DMS114 treated with DMSO at 0.1 percent for 48 hours (cell line): Measurements from ENCODE around the gene UBE3D.
"Not testable (repeated sequence)": the region's sequence is repeated elsewhere in the genome, so short reads cannot be mapped to it uniquely, and the experiment has no call there.

Experiments used
- DNase-seq: peaks from one replicate; lab custom pipeline; 2025; ENCODE audit not compliant: unreplicated experiment; lab: John Stamatoyannopoulos, UW

Gene UBE3D

DNA sequence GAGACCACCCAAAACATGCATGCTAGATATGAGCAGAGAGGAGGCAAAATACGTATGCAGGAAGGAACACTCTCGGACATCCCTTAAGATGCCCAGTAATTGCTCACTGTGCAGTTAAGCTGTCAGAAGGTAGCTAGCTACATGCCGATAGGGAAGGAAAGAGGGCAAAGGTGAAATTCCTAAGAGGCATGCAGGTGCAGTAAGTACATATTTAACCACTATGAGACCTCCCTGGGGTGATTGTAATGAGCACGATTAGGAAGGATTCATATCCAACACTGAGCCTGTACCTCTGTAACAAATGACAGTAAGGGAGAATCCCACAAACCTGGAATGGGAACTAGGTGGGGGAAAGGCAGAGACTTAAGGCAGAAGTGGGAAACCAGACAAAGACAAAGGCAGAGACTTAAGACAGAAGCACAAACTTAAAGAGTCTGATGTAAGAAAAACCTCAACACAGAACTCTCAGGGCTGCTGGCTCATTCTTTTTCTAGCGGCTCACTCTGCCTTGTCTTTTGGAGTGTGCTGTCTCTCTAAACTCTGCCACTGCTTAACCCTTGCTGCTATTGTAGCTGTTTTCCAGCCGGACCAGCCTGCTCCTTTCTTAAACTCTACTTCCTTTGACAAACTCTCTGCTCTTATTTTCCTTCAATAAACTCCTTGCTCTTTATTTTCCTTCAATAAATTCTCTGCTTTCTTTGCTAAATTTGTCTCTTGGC is 148.1 kb downstream of the UBE3D start:
- no peak for DNase-seq

DNA sequence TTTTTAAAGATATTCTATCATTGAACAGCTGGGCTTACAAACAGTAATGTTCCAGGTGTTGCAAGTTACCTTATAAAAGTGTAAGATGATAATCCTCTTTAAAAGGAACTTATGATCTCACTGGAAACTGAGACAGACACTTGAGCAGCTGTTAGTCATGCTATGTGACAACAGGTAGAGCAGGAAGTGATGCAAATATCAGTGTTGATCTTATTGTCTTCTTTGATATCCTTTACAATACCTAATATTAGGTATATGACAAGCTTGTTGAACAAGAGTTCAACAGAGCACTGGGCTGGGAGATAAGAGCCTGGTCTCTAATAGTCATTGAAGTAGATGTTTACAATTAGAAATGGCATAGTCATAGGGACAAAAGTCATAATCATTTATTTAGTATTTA is 150.0 kb downstream of the UBE3D start:
- DNase-seq, result no peak

DNA sequence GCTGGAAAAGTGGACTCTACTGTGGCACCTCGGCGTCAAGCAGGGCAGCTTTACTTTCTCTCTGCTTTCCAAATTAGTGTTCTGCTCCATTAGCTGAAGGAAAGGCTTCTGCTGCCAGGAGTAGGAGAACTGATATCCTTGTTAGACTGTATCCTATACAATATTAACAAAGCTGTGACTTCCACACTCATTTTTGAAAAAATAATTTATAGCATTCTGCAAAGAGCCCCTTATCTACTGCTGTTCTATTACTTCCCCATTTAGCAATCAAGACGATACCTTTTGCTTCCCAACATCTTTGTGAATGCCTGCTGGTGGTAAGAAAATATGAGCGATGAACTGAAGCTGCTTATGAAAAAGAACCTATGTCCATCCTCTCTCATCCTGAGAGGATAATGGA is 151.1 kb downstream of the UBE3D start:
- DNase-seq, result no peak

DNA sequence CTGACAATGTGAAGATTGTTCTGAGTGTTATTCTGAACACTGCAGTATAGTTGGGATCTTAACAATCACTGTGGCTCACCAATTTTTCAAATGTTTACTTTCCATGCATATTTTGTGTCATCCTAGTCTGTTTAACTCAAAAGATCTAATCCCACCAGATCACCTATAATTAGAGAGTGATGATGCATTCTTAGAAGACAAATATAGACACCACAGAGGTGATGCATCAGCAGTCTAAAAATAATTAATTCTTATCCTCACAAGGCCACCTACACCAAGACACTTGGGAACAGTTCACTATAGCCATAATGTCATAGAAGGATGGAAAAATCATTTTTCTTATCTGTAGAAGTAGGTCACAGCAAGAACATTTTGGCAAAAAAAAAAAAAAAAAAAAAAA is 154.8 kb downstream of the UBE3D start:
- no peak for DNase-seq

DNA sequence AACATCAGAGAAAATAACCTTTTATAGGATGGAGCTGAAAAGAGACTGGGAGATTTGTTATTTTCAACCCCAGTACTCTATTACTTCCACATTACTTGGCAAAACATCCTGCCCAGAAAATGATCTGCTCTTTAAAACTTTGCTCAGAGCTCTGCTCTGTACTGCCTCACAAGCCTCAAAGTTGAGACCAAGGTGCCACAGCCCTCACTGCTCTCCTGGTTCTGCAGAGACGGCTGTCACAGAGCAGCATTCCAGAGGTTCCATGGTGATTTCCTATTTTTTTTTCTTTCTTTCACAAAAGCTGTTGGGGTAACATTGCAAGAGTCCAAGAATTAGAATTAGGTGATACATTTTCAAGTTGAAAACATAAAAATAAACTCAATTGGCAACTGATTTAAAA is 155.2 kb downstream of the UBE3D start:
- DNase-seq, result no peak

DNA sequence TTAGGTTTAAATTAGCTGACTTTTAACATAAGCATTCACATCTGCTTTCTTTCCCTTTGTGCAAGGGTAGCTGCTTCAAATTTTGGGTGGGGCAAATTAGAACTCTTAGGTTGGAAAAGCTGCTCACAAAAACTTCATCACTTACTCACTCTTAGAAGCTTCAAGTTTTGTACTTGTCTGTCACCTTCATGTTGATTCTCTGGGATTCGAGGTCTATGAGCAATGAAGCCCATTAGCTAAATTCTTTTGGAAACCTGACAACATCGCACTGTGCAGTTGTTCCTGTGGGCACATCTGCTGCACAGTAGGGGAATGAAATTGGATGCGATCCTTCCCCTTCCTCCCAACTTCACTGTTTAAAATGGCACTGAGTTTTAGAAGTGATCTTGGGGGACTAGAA is 156.1 kb downstream of the UBE3D start:
- no peak for DNase-seq

DNA sequence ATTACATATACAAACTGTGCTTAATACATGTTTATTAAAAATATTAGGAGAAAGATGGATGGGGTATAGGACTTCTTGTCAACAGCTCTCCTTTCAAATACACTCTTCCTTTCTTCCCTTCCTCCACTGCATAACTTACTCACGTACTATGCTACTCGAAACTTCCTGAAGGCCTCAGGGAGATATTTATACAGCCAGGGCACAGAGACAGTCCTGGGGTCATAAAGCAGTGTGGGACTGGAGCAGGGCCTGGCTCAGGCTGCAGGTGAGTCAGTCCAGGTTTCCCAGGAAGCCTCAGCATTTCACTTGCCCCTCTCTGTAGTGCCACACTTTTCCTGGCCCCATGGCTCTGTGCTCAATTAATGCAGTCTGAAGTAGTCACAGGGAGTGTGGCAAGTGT is 157.0 kb downstream of the UBE3D start:
- no peak for DNase-seq

DNA sequence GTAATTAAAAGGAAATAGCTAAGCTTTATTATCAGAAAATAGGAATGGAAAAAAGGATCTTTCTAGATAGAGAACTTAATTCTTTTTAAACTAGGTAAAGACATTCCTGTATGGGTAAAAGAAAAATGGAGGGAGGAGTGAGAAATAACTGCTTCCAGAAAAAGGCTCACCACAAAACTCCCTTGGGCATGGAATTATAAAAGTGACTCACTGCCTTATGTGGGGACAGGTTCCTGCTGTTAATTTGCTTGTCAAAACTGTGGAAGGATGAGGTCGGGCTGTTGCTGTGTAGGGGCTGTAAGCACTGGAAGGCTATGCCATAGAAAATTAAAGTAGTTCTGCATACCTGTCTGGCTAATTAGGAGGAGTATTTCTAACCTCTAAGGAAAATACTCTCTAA is 158.7 kb downstream of the UBE3D start:
- DNase-seq, result no peak

DNA sequence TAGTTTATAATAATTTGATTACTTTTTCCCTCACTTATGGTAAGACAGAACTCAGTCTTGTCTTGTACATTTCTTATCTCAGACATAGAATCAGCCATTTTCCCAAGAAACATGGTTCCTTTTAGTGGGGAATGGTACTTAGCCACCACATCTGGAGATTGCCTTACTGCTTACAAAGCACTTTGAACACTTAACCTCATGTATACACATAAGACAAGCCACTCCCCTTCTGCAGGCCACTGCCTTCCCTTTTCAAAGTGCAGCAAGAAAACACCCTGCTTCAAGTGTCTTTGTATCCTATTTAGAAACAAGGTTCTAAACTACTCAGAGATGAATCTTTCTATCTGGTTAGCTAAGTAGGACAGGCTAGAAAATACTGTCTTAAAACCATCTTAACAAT is 159.2 kb downstream of the UBE3D start:
- DNase-seq, result no peak

DNA sequence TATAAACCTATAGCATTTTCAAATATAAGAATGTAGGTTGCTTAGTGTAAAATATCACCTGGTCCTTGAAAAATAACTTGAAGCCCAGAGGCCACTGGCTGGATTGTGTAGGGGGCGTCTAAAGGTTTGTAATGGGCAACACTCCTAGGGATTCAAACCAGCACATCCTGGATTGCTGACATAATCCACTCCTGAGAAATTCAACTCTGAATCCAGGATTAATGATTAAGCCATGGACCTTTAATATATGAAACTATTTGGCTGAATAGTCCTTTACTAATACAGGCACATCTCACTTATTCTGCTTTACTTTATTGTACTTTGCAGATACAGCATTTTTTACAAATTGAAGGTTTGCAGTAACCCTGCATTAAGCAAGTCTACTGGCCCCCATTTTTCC is 160.8 kb downstream of the UBE3D start:
- DNase-seq, result no peak

DNA sequence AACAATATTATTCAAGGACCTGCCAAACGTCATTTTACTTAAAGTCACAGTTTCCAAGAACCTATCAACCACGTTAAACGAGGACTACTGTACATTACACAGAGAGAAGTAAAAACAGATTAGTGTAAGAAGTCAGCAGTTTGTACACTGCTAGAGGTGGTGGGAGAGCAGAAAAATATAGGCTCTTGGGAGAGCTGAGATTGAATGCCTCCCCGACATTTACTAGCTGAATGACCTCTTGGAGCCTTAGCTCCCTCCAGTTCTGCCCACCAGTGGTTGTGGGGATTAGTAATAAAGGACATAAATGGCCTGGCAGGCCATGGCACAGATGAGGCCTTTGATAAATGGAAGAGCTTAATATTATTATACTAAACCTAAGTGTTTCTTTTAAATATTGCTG is 161.4 kb downstream of the UBE3D start:
- DNase-seq, result no peak

DNA sequence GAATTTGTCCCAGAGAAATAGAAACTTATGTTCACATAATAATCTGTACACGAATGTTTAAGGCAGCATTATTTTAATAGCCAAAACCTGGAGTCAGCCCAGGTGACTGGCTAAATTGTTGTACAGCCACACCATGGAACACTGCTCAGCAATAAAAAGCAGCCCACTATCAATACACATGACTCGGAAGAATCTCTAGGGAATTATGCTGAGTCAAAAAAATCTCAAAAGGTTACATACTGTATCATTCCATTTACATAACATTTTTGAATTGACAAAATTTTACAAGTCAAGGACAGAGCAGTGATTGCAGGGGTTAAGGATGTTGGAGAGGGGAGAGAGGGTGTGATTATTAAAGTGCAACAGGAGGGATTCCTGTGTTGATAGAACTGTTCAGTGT is 163.4 kb downstream of the UBE3D start:
- no peak for DNase-seq

DNA sequence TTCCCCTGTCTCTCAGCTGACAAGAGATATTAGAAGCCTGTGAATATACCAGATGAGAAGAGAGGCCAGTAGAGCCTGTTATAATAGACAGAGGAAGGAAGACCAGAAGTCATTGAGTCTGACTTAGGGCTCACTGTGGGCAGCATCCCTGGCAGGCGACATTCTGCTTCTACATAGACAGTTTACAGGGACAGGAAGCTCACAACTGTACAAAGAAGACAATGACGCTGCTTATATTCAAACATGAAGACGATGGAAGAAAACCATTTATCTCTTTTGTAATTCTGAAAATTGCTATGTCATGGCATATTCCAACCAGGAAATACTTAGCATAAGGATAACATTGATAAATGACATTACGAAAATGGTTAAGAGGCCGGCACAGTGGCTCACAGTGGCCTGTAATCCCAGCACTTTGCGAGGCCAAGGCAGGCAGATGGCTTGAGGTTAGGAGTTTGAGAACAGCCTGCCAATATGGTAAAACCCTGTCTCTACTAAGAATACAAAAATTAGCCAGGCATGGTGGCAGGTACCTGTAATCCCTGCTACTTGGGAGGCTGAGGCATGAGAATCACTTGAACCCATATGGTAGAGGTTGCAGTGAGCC is 170.9 kb downstream of the UBE3D start:
- no peak for DNase-seq

DNA sequence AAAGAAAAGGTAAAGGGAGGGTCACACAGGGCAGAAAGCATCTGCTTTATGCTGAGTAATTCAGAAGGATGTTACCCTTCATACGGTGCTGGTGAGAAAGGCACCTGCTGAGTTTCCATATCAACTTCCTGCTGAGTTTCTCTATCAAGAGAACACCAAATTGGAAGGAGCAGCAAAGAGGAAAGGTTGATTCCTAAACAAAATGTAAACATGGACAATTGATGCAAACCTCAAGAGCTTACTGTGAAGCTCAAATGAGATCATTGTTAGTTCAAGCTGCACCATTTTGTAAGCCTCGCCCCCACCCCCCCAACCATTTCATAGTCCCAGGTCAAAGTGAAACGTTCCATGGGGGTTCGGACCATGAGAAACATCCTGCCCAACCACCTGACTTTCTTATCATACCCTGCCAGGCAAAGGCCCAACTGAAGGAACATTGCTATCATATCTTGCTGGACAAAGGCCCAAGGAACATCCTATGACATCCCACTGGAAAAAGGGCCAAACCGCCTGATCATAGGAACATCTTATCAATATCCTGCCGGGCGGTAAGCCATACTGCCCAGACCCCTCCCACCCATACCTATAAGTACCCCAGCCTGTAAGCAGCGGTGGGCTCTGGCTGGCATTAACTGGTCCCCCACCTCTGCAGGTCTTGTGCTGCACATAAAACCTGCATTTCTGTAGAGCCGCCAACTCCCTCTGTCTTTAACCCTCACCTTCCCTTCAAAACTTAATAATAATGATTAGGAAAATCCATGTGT is 171.6 kb downstream of the UBE3D start:
- no peak for DNase-seq

DNA sequence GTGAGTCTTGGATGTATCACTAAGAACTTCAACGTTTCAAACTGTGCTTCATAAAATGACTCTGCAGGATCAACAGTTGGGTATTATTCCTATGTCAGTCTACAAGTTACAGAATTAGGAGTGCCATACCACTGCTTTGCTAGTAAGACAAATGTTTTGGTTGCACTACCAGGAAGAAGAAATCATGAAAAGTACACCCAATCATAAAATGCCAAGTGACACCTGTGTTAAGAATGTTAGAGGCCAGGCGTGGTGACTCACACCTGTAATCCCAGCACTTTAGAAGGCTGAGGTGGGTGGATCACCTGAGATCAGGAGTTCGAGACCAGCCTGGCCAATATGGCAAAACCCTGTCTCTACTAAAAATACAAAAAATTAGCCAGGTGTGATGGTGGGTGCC is 174.1 kb downstream of the UBE3D start:
- not testable (repeated sequence) for DNase-seq

DNA sequence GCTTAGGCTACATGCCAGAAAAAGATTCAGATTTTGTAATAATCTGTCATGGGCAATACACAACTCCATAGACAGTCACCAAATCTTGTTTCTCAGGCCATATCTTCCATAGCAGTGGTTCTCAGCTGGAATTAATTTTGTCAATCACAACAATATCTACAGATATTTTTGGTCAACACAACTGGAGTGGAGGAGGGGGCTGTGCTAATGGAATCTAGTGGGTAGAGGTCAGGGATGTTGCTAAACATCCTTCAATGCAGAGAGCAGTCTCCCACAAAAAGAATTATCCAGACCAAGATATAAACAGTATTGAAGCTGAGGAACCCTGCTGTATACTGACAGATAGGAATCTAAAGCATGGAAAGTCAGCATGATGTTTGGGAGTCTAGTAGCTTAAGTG is 174.6 kb downstream of the UBE3D start:
- DNase-seq, result no peak

DNA sequence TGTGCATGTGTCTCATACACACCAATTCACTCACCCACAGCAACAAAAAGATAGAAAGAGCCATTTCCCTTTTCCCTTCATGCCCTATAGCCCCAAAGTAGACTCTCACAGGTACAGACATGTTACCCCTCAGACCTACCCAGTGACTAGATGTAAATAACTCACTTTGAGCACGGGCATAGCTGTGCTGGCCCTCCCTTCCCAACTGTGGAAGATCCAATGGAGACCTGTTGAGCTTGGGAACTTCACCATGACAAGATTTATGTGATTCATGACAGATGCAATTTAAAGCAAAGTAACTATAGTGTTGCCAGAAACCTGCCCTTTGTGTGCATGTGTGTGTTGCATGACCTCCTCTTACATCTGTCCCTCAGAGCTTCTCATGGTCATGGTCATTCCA is 175.4 kb downstream of the UBE3D start:
- DNase-seq, result no peak

DNA sequence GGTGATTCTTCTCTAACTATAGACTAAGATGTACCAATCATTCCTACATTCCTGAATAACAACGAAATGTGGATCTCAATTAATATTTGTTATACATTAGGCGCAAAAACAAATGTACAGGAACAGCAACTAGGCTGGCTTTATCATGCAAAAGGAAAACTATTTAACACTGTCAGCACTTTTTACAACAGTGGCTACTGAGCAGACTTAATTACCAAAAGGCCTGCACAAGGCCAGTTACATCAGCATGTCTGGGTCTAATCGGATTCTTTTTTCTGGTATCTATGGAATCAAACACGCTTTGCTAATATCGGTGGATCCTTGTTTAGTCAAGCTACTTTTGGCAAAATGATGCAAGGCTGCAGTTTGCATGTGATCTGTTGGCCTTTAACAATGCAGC is 176.5 kb downstream of the UBE3D start:
- DNase-seq, result no peak

DNA sequence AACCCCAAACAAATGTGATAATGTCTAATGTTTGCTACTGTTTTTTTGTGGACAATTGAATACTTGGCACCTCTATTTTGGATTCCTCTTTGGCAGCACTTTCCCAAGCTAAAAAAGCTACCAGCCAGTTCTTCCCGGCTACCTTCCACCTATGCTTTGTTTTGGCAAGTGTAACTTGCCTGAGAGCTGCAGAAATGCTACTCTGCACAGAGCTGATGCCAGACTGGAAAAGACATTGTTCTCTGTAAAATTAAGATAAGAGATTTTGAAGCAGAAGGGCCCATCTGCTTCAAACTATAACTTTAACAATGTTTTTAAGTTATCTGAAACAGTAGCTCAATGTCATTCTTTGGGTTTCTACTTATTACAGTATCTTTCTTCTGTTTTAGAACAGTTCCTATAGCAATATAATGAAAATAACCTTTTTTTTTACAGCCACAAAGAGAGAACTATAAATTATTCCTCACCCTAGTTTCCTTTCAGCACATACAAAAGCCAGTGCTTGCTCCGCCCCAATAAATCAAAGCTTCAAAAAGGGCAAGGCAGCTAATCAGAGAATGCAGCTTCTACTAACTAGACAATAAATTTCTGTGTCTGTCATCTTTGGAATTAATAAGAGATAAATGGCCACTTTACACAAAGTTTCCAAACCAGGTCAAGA is 183.1 kb downstream of the UBE3D start:
- no peak for DNase-seq

DNA sequence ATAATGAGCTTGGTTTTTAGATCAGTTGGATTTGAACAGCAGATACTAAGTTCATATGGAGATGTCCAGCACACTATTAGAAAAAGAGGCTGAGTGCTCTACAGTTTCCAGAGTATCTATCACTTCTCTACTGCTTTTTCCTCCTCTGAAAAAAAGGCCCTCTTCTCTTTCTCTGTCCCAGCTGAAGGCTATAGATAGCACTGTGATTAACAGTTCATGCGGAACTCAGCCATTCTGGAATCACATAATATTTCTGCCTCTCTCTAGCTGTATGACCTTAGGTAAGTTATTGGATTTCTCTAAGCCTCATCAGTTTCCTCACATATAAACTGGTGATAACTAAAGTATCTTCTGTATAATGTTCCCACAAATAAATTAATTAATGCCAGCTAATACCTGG is 184.1 kb downstream of the UBE3D start:
- no peak for DNase-seq

DNA sequence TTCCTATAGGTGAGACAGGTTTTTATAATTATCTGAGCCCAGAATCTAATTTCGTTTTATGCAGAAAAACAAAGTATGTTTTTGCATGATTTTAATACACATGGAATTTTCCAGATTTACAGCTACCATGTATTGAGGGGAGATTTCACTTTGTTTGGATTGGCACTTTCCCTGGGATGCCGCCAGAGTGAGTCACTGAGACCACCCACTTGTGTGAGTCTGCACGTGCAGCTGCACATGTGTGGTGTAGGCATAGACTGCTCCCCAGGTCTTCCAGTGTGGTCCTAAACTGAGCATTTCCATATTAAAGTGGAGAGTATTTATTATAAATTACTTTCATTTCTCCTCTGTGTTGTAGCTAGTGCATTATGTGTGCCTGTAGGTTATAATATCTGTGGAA is 186.8 kb downstream of the UBE3D start:
- no peak for DNase-seq
